ENCODE measurements around the gene EHBP1.

The EHBP1 gene

GRCh38 chr2:62884514-62884913 is 179.0 kb downstream of the EHBP1 start:
- no peak for DNase-seq (ENCODE audit: low read depth)
- TF ChIP-seq POLR2A (IDR thresholded peaks at IDR 0.05; ENCODE audit: extremely low read depth, insufficient read length), result no peak
- TF ChIP-seq MYC (IDR thresholded peaks at IDR 0.05; ENCODE audit: low read depth, low read length), result no peak
- TF ChIP-seq MAX (IDR thresholded peaks at IDR 0.05; ENCODE audit: low read depth, low read length), result no peak
- TF ChIP-seq CTCF (IDR thresholded peaks at IDR 0.05; ENCODE audit: low read depth, low read length), result no peak
- H3K4me3 ChIP-seq (ENCODE audit: low read depth, low read length), result no peak overlapping the region

GRCh38 chr2:62894966-62895631 is 189.6 kb downstream of the EHBP1 start:
- no peak for DNase-seq (ENCODE audit: low read depth)
- no peak overlapping the region for H3K4me3 ChIP-seq (ENCODE audit: low read depth, low read length)
- TF ChIP-seq POLR2A (IDR thresholded peaks at IDR 0.05; ENCODE audit: extremely low read depth, insufficient read length) (no peak), CTCF (IDR thresholded peaks at IDR 0.05; ENCODE audit: low read depth, low read length) (no peak), MYC (IDR thresholded peaks at IDR 0.05; ENCODE audit: low read depth, low read length) (no peak), MAX (IDR thresholded peaks at IDR 0.05; ENCODE audit: low read depth, low read length) (no peak)

GRCh38 chr2:62895632-62896009 is 190.1 kb downstream of the EHBP1 start:
- DNase-seq (ENCODE audit: low read depth), result no peak
- TF ChIP-seq MYC (IDR thresholded peaks at IDR 0.05; ENCODE audit: low read depth, low read length) (no peak), POLR2A (IDR thresholded peaks at IDR 0.05; ENCODE audit: extremely low read depth, insufficient read length) (no peak), MAX (IDR thresholded peaks at IDR 0.05; ENCODE audit: low read depth, low read length) (no peak), CTCF (IDR thresholded peaks at IDR 0.05; ENCODE audit: low read depth, low read length) (no peak)
- H3K4me3 ChIP-seq (ENCODE audit: low read depth, low read length), result no peak overlapping the region

- no peak overlapping the region for H3K4me3 ChIP-seq (ENCODE audit: low read depth, low read length)
Measured at GRCh38 chr2:62897187-62897827, 191.8 kb downstream of the EHBP1 start.

GRCh38 chr2:62904344-62904743 is 198.8 kb downstream of the EHBP1 start:
- DNase-seq (ENCODE audit: low read depth), result no peak
- H3K4me3 ChIP-seq (ENCODE audit: low read depth, low read length), result no peak overlapping the region
- TF ChIP-seq CTCF (IDR thresholded peaks at IDR 0.05; ENCODE audit: low read depth, low read length) (no peak), MYC (IDR thresholded peaks at IDR 0.05; ENCODE audit: low read depth, low read length) (no peak), MAX (IDR thresholded peaks at IDR 0.05; ENCODE audit: low read depth, low read length) (no peak)

More at GRCh38 chr2:62897187-62897827, 191.8 kb downstream of the EHBP1 start:
- DNase-seq (ENCODE audit: low read depth), result no peak
- TF ChIP-seq CTCF (IDR thresholded peaks at IDR 0.05; ENCODE audit: low read depth, low read length), result no peak
- no peak for TF ChIP-seq POLR2A (IDR thresholded peaks at IDR 0.05; ENCODE audit: extremely low read depth, insufficient read length)
- TF ChIP-seq MYC (IDR thresholded peaks at IDR 0.05; ENCODE audit: low read depth, low read length), result no peak
- no peak for TF ChIP-seq MAX (IDR thresholded peaks at IDR 0.05; ENCODE audit: low read depth, low read length)
